ENCODE measurements around the gene POU4F2. TPM values are rescaled to one million over a fixed set of nuclear protein-coding genes. Genes with fewer than 3 reads are reported as not detected.

POU4F2 gene
- total and polyA plus RNA-seq, 2 donors (not counting 3 experiments of a cell fraction or from before 2014, with no cell fraction given) = not detected

GRCh38 chr4:146643812-146644401 is 5.2 kb downstream of the POU4F2 start:
- DNase-seq (ENCODE audit: low read depth, low spot score) (peak; percentile 33), FAIRE-seq (peak; percentile 53)
- Histone ChIP-seq H3K9ac (replicated peaks; ENCODE audit: extremely low read depth, insufficient read depth, low read length) (no peak overlapping the region), H3K4me1 (ENCODE audit: control insufficient read depth, extremely low read depth, insufficient read depth, low read length) (peaks cover 3% of the 10 kb centered on the region), H4K20me1 (replicated peaks; ENCODE audit: control insufficient read depth, extremely low read depth, insufficient read depth, low read length) (no peaks in the 10 kb centered on the region), H2AFZ (ENCODE audit: low read depth, low read length) (no peak overlapping the region), H3K9me1 (replicated peaks; ENCODE audit: control insufficient read depth, extremely low read depth, insufficient read depth, low read length) (no peaks in the 10 kb centered on the region), H3K27me3 (ENCODE audit: control insufficient read depth in 2 of 2, insufficient read depth in 2 of 2, low read length in 2 of 2) (peaks cover 63 to 91% of the 10 kb centered on the region in 2 experiments), H3K9me3 (replicated peaks; ENCODE audit: control insufficient read depth, insufficient read depth, low read length) (no peaks in the 10 kb centered on the region), H3K4me3 (replicated peaks in 1 of 3; ENCODE audit: insufficient read depth in 1 of 3, low read depth in 1 of 3, low read length in 3 of 3) (no peak overlapping the region), H3K36me3 (ENCODE audit: control insufficient read depth in 2 of 2, extremely low read depth in 1 of 2, insufficient read depth in 2 of 2, low read length in 2 of 2) (no peaks in the 10 kb centered on the region), H3K4me2 (ENCODE audit: insufficient read depth, low read length) (no peak overlapping the region), H3K27ac (ENCODE audit: insufficient read depth, low read depth, low read length) (no peak overlapping the region), H3K79me2 (ENCODE audit: control insufficient read depth, insufficient read depth, low read length) (no peaks in the 10 kb centered on the region)
- intact Hi-C loops (cut with micrococcal nuclease) = no loop called here
- TF ChIP-seq MAX (IDR thresholded peaks at IDR 0.05; ENCODE audit: insufficient read depth, insufficient read length) (no peak), GATA2 (IDR thresholded peaks at IDR 0.05; ENCODE audit: insufficient read depth, insufficient read length, low read depth, low read length) (no peak), MYC (IDR thresholded peaks at IDR 0.05; ENCODE audit: low read depth, low read length) (no peak), POLR2A (IDR thresholded peaks at IDR 0.05; ENCODE audit: low read depth, low read length) (no peak), EZH2 (IDR thresholded peaks at IDR 0.05; ENCODE audit: borderline replicate concordance, low read depth, low read length, severe bottlenecking) (no peak), JUN (IDR thresholded peaks at IDR 0.05; ENCODE audit: borderline replicate concordance, insufficient read depth, insufficient read length, low read depth) (no peak), POLR2AphosphoS5 (IDR thresholded peaks at IDR 0.05; ENCODE audit: insufficient read depth, low read depth, low read length) (no peak), CTCF (IDR thresholded peaks at IDR 0.05; ENCODE audit: extremely low read depth in 1 of 2, insufficient read depth in 1 of 2, low read depth in 1 of 2, low read length in 2 of 2) (no peak), FOS (IDR thresholded peaks at IDR 0.05; ENCODE audit: borderline replicate concordance, insufficient read depth, low read length) (no peak)
- dilution Hi-C loops (cut with MboI; ENCODE audit: extremely low pct_ligation_motif_present, low sequenced_read_pairs) = no loop called here
- CTCF ChIA-PET = interaction anchor here (1.5 to 2.8 kb wide), 2 partner anchors 9 to 300 kb away, joined by 4 to 10 read pairs; no protein-coding TSS in a partner anchor
- no TSS peak for BruUV-seq (replicated peaks)
- POLR2A ChIA-PET = no interaction called here
